ENCODE results near the gene CHST11.

The CHST11 gene

GRCh38 chr12:104604070-104604994 lies 147.6 kb downstream of the CHST11 start (continued):
- TF ChIP-seq ZSCAN5A (tag by site-specific recombination; IDR thresholded peaks at IDR 0.05) (peak; percentile 55; the same call in 1 of the 2 replicates), BCL11A (tag by site-specific recombination; IDR thresholded peaks at IDR 0.05; ENCODE audit: low read depth) (0 out of 2 replicates have a peak, but pooled peaks have one; percentile 6), ZNF221 (tag by site-specific recombination; IDR thresholded peaks at IDR 0.05; ENCODE audit: borderline replicate concordance) (no peak), SCRT2 (tag by site-specific recombination; IDR thresholded peaks at IDR 0.05) (no peak), ZNF518A (tag by site-specific recombination; conservative IDR thresholded peaks at IDR 0.05; ENCODE audit: low read depth) (0 out of 2 replicates have a peak, but pooled peaks have one; percentile 19), ZNF449 (tag by site-specific recombination; IDR thresholded peaks at IDR 0.05) (peak; percentile 14; the same call in 1 of the 2 replicates), ZNF132 (tag by site-specific recombination; IDR thresholded peaks at IDR 0.05; ENCODE audit: borderline replicate concordance) (no peak), ZNF2 (tag by site-specific recombination; IDR thresholded peaks at IDR 0.05) (0 out of 2 replicates have a peak, but pooled peaks have one; percentile 12), ZSCAN4 (tag by site-specific recombination; IDR thresholded peaks at IDR 0.05) (no peak), ZNF24 (tag by site-specific recombination; IDR thresholded peaks at IDR 0.05) (peak; percentile 16), ZNF324 (tag by site-specific recombination; IDR thresholded peaks at IDR 0.05) (0 out of 2 replicates have a peak, but pooled peaks have one; percentile 14), KLF1 (tag by site-specific recombination; IDR thresholded peaks at IDR 0.05) (peak; percentile 74), PRDM6 (tag by site-specific recombination; IDR thresholded peaks at IDR 0.05) (peak; percentile 6; the same call in 1 of the 2 replicates), ZNF18 (tag by site-specific recombination; IDR thresholded peaks at IDR 0.05) (no peak), ZFP69B (tag by site-specific recombination; IDR thresholded peaks at IDR 0.05) (peak; percentile 19; the same call in 1 of the 2 replicates), ZSCAN30 (tag by site-specific recombination; IDR thresholded peaks at IDR 0.05) (peak; percentile 77; the same call in 1 of the 2 replicates), ZNF292 (tag by site-specific recombination; IDR thresholded peaks at IDR 0.05; ENCODE audit: borderline replicate concordance, low read depth) (no peak), SP2 (tag by site-specific recombination; IDR thresholded peaks at IDR 0.05) (peak; percentile 47), ZNF548 (tag by site-specific recombination; IDR thresholded peaks at IDR 0.05) (peak; percentile 61; the same call in 1 of the 2 replicates), SP7 (tag by site-specific recombination; IDR thresholded peaks at IDR 0.05) (peak; percentile 89), ZNF350 (tag by site-specific recombination; IDR thresholded peaks at IDR 0.05) (no peak), KLF17 (tag by site-specific recombination; IDR thresholded peaks at IDR 0.05) (peak; percentile 57; the same call in 1 of the 2 replicates), IKZF3 (tag by site-specific recombination; IDR thresholded peaks at IDR 0.05) (peak; percentile 64), ZFHX2 (tag by site-specific recombination; conservative IDR thresholded peaks at IDR 0.05) (peak; percentile 96)

All from HEK293 (cell line).